ENCODE results near the gene KATNA1.

DNA sequence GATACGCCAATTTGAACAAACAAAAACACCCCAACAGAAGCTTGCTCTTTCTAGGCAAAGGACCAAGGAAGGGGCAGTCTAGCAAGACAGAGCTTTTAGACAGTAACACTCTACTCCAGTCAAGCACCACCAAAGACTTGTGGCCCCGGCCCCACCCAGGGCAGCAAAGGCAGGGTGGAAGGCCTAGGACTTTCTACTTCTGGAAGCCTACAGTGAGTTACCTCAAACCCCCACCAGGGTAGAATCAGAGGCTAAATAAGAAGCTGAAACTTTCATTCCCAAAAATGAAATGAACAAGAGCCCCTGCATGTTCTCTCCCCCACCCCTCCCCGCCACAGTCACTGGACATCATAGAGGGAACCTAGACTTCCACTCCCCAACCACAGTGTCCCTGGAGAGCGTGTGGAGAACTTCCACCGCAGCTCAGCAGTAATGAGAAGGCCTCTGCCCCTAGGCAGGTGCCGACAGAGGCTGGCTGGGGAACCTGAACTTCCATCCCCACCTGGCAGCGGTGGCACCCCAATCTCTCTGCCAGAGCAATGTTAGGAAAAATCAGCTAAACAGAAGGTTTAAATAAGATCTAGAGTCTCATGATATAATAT lies 40.0 kb downstream of the KATNA1 start:
- TF ChIP-seq EZH2 (IDR thresholded peaks at IDR 0.05; ENCODE audit: borderline replicate concordance) (no peak), EZH2phosphoT487 (IDR thresholded peaks at IDR 0.05; ENCODE audit: low read depth, severe bottlenecking, unreplicated experiment) (no peak)
- TF ChIP-seq, protein P1, sequence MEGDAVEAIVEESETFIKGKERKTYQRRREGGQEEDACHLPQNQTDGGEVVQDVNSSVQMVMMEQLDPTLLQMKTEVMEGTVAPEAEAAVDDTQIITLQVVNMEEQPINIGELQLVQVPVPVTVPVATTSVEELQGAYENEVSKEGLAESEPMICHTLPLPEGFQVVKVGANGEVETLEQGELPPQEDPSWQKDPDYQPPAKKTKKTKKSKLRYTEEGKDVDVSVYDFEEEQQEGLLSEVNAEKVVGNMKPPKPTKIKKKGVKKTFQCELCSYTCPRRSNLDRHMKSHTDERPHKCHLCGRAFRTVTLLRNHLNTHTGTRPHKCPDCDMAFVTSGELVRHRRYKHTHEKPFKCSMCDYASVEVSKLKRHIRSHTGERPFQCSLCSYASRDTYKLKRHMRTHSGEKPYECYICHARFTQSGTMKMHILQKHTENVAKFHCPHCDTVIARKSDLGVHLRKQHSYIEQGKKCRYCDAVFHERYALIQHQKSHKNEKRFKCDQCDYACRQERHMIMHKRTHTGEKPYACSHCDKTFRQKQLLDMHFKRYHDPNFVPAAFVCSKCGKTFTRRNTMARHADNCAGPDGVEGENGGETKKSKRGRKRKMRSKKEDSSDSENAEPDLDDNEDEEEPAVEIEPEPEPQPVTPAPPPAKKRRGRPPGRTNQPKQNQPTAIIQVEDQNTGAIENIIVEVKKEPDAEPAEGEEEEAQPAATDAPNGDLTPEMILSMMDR (IDR thresholded peaks at IDR 0.05; ENCODE audit: poor library complexity), result no peak
